Uterus (tissue), 4 donors: ENCODE data around the gene PICK1. TPM values are rescaled to one million over a fixed set of nuclear protein-coding genes. Genes with fewer than 3 reads are reported as not detected.
"Not testable (repeated sequence)": the region's sequence is repeated elsewhere in the genome, so short reads cannot be mapped to it uniquely, and the experiment has no call there.

Source experiments
- DNase-seq, 2 donors: peaks; one replicate each; pipeline ENCODE4 v3.0.0-alpha.2; 2019 to 2020
- H3K27ac ChIP-seq, 2 donors: fragments of 200-600 bp; sonication (generic); 1 replicate in 1 of 2; 2 replicates in 1 of 2; pipeline ENCODE4 v1.5.1; 2016 to 2018
- H3K27me3 ChIP-seq, 2 donors: fragments of 200-600 bp; sonication (generic); one replicate each; pipeline ENCODE4 v1.5.1; 2018 to 2019; ENCODE audit warnings: control low read depth in 1 of 2
- H3K36me3 ChIP-seq, 2 donors: fragments of 200-600 bp; sonication (generic); one replicate each; pipeline ENCODE4 v1.5.1; 2019; ENCODE audit warnings: control low read depth in 1 of 2
- H3K4me1 ChIP-seq, 2 donors: fragments of 200-600 bp; sonication (generic); one replicate each; pipeline ENCODE4 v1.5.1; 2018 to 2019; ENCODE audit warnings: control low read depth in 1 of 2
- H3K4me3 ChIP-seq, 2 donors: fragments of 200-600 bp; sonication (generic); 1 replicate in 1 of 2; 2 replicates in 1 of 2; pipeline ENCODE4 v1.5.1; 2018 to 2019; ENCODE audit warnings: mild to moderate bottlenecking in 1 of 2
- H3K9me3 ChIP-seq, 2 donors: fragments of 200-600 bp; sonication (generic); one replicate each; pipeline ENCODE4 v1.5.1; 2019; ENCODE audit warnings: control low read depth in 1 of 2
- POLR2A ChIP-seq, 2 donors: fragments of 450-650 bp; IDR thresholded peaks; one replicate each; pipeline ENCODE4 v1.6.1; 2016; ENCODE audit warnings: antibody characterized with exemption in 2 of 2, mild to moderate bottlenecking in 1 of 2, moderate library complexity in 1 of 2
- intact Hi-C: fragments of 100-400 bp; cut with DNase I; formaldehyde crosslinking; loops from one replicate; pipeline ENCODE4 v1.15.1; 2023; ENCODE audit warnings: low total_unique reads
- total RNA-seq, 4 donors: library from RNA; depleted of rRNA in 3 of 4; stranded (reverse); fragments of >200 nt in 3 of 4; gene quantifications; one replicate each; pipeline versions ENCODE4 v1.1.0 to v1.2.4, GENCODE V29; 2014 to 2023
- TF ChIP-seq, protein P1 (sequence below), 4 experiments: fragments of 200-600 bp in 2 of 4; fragments of 450-650 bp in 2 of 4; sonication (generic) in 2 of 4; IDR thresholded peaks; one replicate each; pipeline ENCODE4 v1.5.1; 2016 to 2019; ENCODE audit warnings: antibody characterized with exemption in 4 of 4, mild to moderate bottlenecking in 2 of 4, moderate library complexity in 1 of 4
- donor health status: DM: yes; HTN: yes; CAD: no.

Gene PICK1
- total RNA-seq, 4 donors from 2014 or later = 2.9 to 38.7 (median 29.2) TPM

DNA sequence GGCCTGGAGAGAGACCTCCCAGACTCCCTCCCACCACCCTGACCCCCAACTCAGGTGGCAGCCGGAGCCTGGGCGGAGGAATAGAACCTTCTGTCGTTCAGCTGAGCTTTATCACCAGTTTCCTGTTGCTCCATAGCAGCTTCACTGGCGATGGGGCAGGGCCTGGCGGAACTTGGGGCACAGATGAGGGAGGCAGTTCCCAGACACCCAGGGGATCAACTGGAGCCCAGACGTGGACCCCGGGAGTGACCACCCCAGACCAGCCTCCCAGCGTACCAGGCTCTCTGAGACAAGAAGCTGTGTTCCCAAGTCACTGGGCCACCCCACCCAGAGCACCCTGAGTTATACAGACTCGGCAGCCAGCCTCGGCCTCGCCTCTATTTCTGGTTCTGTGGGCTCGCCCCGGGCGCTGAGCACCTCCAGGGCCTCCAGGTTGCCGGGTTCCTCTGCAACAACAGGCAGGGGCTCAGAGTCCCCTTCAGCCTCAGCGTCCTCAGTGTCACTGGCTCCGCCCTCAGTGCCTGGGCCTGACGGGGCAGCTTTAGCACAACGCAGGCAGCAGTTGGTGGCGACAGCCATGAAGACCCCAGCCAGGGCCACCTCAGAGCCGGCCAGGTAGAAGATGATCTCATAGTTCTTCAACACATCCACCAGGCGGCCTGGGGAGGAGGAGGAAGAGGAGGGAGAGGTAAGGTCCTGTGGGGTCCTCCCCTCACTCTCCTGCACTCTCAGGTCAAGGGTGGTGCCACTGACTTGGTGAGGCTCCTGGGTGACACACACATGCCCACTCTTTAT, 21.0 kb downstream of the PICK1 start:
- no peak for DNase-seq

GRCh38 chr22:38079208-38079607, 22.0 kb downstream of the PICK1 start:
- H3K36me3 ChIP-seq, H3K4me3 ChIP-seq, H3K9me3 ChIP-seq, intact Hi-C loops, H3K27ac ChIP-seq, DNase-seq: not testable (repeated sequence)
- H3K27me3 ChIP-seq = peaks cover 8 to 11% of the 10 kb centered on the region in 2 donors
- peaks cover 0 to 15% of the 10 kb centered on the region in 2 donors for H3K4me1 ChIP-seq

More for the DNA sequence above, 21.0 kb downstream of the PICK1 start:
- H3K27me3 ChIP-seq = peaks cover 8 to 11% of the 10 kb centered on the region in 2 donors
- H3K4me1 ChIP-seq = peaks cover 0 to 15% of the 10 kb centered on the region in 2 donors
- H3K9me3 ChIP-seq = no peaks in the 10 kb centered on the region
- no peak for TF ChIP-seq POLR2A (IDR thresholded peaks at IDR 0.05)
- TF ChIP-seq, protein P1, sequence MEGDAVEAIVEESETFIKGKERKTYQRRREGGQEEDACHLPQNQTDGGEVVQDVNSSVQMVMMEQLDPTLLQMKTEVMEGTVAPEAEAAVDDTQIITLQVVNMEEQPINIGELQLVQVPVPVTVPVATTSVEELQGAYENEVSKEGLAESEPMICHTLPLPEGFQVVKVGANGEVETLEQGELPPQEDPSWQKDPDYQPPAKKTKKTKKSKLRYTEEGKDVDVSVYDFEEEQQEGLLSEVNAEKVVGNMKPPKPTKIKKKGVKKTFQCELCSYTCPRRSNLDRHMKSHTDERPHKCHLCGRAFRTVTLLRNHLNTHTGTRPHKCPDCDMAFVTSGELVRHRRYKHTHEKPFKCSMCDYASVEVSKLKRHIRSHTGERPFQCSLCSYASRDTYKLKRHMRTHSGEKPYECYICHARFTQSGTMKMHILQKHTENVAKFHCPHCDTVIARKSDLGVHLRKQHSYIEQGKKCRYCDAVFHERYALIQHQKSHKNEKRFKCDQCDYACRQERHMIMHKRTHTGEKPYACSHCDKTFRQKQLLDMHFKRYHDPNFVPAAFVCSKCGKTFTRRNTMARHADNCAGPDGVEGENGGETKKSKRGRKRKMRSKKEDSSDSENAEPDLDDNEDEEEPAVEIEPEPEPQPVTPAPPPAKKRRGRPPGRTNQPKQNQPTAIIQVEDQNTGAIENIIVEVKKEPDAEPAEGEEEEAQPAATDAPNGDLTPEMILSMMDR (IDR thresholded peaks at IDR 0.05) = no peak
- H3K27ac ChIP-seq = no peak overlapping the region
- no peak overlapping the region for H3K4me3 ChIP-seq
- H3K36me3 ChIP-seq = no peaks in the 10 kb centered on the region
- intact Hi-C loops = no loop called here

DNA sequence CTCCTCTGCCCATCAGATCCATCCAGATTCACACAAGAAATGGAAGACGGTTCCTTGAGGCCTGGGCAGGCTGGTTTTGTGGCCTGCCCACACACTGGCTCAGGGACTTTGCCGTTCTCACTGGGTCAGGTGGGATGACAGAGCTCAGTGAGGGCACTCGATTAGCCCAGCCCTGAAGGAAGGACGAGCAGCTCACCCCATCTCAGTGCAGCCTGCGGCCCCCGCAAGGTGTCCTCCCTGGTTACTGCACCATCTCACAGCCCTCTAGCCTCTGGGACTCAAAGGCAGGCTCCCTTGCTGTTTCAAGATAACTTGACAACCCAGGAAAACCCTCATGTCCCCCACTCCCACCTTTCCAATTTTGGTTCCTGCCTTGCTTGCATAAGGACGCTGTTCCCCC, 22.6 kb downstream of the PICK1 start:
- intact Hi-C loops = no loop called here
- Histone ChIP-seq H3K27me3 (peaks cover 8 to 11% of the 10 kb centered on the region in 2 donors), H3K9me3 (no peaks in the 10 kb centered on the region), H3K27ac (no peak overlapping the region), H3K4me3 (no peak overlapping the region), H3K36me3 (no peaks in the 10 kb centered on the region), H3K4me1 (peaks cover 0 to 15% of the 10 kb centered on the region in 2 donors)
- DNase-seq = no peak
- TF ChIP-seq POLR2A (IDR thresholded peaks at IDR 0.05) = no peak
- TF ChIP-seq, protein P1 (IDR thresholded peaks at IDR 0.05) = no peak

- Histone ChIP-seq H3K4me3 (no peak overlapping the region), H3K4me1 (peaks cover 0 to 15% of the 10 kb centered on the region in 2 donors), H3K27ac (no peak overlapping the region), H3K36me3 (no peaks in the 10 kb centered on the region), H3K27me3 (peaks cover 8 to 11% of the 10 kb centered on the region in 2 donors), H3K9me3 (no peaks in the 10 kb centered on the region)
- TF ChIP-seq POLR2A (IDR thresholded peaks at IDR 0.05) = no peak
- TF ChIP-seq, protein P1 (IDR thresholded peaks at IDR 0.05) = no peak
- intact Hi-C loops = no loop called here
- no peak for DNase-seq
These were observed 23.3 kb downstream of the PICK1 start for GRCh38 chr22:38080474-38080849.

- no peak for TF ChIP-seq POLR2A (IDR thresholded peaks at IDR 0.05)
- TF ChIP-seq, protein P1 (IDR thresholded peaks at IDR 0.05) = no peak
- H3K27ac ChIP-seq = no peak overlapping the region
- H3K4me3 ChIP-seq = peak overlapping the region in 1 of 2 donors; percentile 17
- peaks cover 0 to 15% of the 10 kb centered on the region in 2 donors for H3K4me1 ChIP-seq
- no peaks in the 10 kb centered on the region for H3K36me3 ChIP-seq
- intact Hi-C loops = no loop called here
- no peak for DNase-seq
- H3K9me3 ChIP-seq = no peaks in the 10 kb centered on the region
- peaks cover 8 to 11% of the 10 kb centered on the region in 2 donors for H3K27me3 ChIP-seq
These were observed 23.8 kb downstream of the PICK1 start for GRCh38 chr22:38080850-38081635.
